Femur (tissue), 1 donor: ENCODE results near the gene PRDM15.

Experiments
- DNase-seq: peaks from one replicate; pipeline ENCODE4 v3.0.0-alpha.2; 2017

The PRDM15 gene

GRCh38 chr21:41772351-41773080 is 106.6 kb downstream of the PRDM15 start:
- DNase-seq: no peak

- DNase-seq: no peak
Measured at GRCh38 chr21:41771625-41771945, 107.6 kb downstream of the PRDM15 start.

- no peak for DNase-seq
Measured at GRCh38 chr21:41770901-41771624, 108.1 kb downstream of the PRDM15 start.

- no peak for DNase-seq
Measured at GRCh38 chr21:41769933-41770332, 109.2 kb downstream of the PRDM15 start.

GRCh38 chr21:41769521-41769920 is 109.6 kb downstream of the PRDM15 start:
- no peak for DNase-seq

GRCh38 chr21:41769111-41769510 is 110.0 kb downstream of the PRDM15 start:
- no peak for DNase-seq

- peak; percentile 52 for DNase-seq
Measured at GRCh38 chr21:41768437-41769042, 110.6 kb downstream of the PRDM15 start.

- DNase-seq: no peak
Measured at GRCh38 chr21:41767606-41768436, 111.3 kb downstream of the PRDM15 start.

GRCh38 chr21:41766883-41767605 is 112.1 kb downstream of the PRDM15 start, which contains the start of gene RIPK4:
Gene RIPK4, minus strand, starts transcription at chr21:41767052. Its CDS starts 11 bp downstream, at chr21:41767041.
- DNase-seq: no peak

GRCh38 chr21:41765973-41766882 is 112.9 kb downstream of the PRDM15 start:
- DNase-seq: no peak

GRCh38 chr21:41765420-41765821 is 113.7 kb downstream of the PRDM15 start:
- DNase-seq: no peak

- DNase-seq: no peak
Measured at GRCh38 chr21:41764558-41765419, 114.4 kb downstream of the PRDM15 start.

GRCh38 chr21:41763996-41764395 is 115.1 kb downstream of the PRDM15 start:
- no peak for DNase-seq

- no peak for DNase-seq
Measured at GRCh38 chr21:41763398-41763931, 115.7 kb downstream of the PRDM15 start.

GRCh38 chr21:41762753-41763152 is 116.4 kb downstream of the PRDM15 start:
- DNase-seq: no peak

- no peak for DNase-seq
Measured at GRCh38 chr21:41761934-41762635, 117.1 kb downstream of the PRDM15 start.

- peak; percentile 49 for DNase-seq
Measured at GRCh38 chr21:41761211-41761933, 117.8 kb downstream of the PRDM15 start.

GRCh38 chr21:41760411-41760810 is 118.7 kb downstream of the PRDM15 start:
- DNase-seq: no peak

GRCh38 chr21:41759926-41760325 is 119.2 kb downstream of the PRDM15 start:
- no peak for DNase-seq
